ENCODE measurements around the gene OGT. TPM values are rescaled to one million over a fixed set of nuclear protein-coding genes. Genes with fewer than 3 reads are reported as not detected.
"Not testable (repeated sequence)": the region's sequence is repeated elsewhere in the genome, so short reads cannot be mapped to it uniquely, and the experiment has no call there.

OGT gene
- 60.6 TPM for polyA plus RNA-seq (2012; ENCODE audit: insufficient read depth, insufficient read length)

- DNase-seq (ENCODE audit: low read depth, low spot score): peak; percentile 98
- peak within 1 kb of the TSS; percentile 95 for H3K4me3 ChIP-seq (ENCODE audit: low read length)
Observed at GRCh38 chrX:71532753-71533425, at the start of gene OGT. TSS of gene OGT (plus strand) at chrX:71533104. CDS start at chrX:71533300, 196 bp downstream.

GRCh38 chrX:71487814-71488213 lies 45.1 kb upstream of the OGT start:
- no peak overlapping the region for H3K4me3 ChIP-seq (ENCODE audit: low read length)
- no peak for DNase-seq (ENCODE audit: low read depth, low spot score)

GRCh38 chrX:71489540-71489939 lies 43.4 kb upstream of the OGT start:
- no peak for DNase-seq (ENCODE audit: low read depth, low spot score)
- no peak overlapping the region for H3K4me3 ChIP-seq (ENCODE audit: low read length)

DNA sequence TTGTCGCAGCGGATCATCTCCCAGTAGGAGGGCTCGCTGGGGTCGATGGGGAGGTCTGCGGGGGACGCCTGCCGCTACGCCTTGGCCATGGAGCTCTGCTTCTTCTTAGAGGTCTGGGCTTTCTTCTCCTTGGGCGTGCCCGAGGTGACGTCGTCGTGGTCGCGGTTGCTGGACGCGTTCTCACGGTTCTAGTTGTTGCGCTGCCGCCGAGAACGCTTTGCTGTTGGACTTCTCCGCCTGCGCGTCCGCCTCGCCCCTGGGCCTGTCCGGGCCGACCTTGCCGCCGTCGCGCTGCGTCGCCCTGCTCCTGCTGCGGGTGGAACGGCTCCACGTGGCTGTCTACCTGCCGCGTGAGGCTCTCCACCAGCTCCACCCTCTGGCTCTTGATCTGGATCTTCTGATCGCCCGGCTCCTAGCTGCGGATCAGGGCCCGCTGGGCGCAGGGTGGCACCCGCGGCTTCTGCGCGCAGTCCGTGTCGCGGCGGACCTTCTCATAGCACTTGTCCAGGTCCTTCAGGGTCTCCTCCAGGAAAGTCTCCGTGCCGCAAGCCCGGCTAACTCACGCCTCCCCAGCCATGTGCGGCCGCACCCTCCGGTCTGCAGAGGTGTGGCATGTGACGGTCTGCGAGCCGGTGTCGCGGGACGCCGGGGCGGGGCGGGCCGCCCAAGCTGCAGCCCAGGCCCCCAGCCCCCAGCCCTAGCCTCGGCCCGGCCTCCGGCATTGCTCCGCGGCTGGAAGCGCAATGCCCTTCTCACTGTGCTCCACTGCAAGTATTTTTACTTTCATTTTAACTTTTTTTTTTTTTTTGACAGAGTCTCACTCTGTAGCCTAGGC lies 40.5 kb upstream of the OGT start:
- no peak for DNase-seq (ENCODE audit: low read depth, low spot score)
- H3K4me3 ChIP-seq (ENCODE audit: low read length): no peak overlapping the region

- no peak overlapping the region for H3K4me3 ChIP-seq (ENCODE audit: low read length)
- no peak for DNase-seq (ENCODE audit: low read depth, low spot score)
Observed at GRCh38 chrX:71493111-71493613, 39.7 kb upstream of the OGT start.

- not testable (repeated sequence) for DNase-seq (ENCODE audit: low read depth, low spot score)
Observed at GRCh38 chrX:71495979-71496378, 36.9 kb upstream of the OGT start.

DNA sequence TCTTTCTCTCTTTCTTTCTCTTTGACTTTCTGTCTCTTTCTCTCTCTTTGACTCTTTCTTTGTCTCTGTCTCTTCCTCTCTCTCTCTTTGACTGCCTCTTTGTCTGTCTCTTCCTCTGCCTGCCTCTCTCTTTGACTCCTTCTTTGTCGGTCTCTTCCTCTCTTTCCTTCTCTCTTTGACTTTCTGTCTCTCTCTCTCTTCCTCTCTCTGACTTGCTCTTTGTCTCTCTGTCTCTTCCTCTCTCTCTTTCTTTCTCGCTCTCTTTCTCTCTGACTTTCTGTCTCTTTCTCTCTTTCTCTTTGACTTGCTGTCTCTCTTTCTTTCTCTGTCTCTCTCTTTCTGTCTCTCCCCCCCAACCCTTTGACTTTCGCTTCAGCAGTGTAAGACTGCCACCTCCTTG lies 36.4 kb upstream of the OGT start:
- DNase-seq (ENCODE audit: low read depth, low spot score): no peak
- no peak overlapping the region for H3K4me3 ChIP-seq (ENCODE audit: low read length)

More at GRCh38 chrX:71495979-71496378, 36.9 kb upstream of the OGT start:
- H3K4me3 ChIP-seq (ENCODE audit: low read length): not testable (repeated sequence)

- DNase-seq (ENCODE audit: low read depth, low spot score); H3K4me3 ChIP-seq (ENCODE audit: low read length): not testable (repeated sequence)
Observed at GRCh38 chrX:71502080-71502479, 30.8 kb upstream of the OGT start.

DNA sequence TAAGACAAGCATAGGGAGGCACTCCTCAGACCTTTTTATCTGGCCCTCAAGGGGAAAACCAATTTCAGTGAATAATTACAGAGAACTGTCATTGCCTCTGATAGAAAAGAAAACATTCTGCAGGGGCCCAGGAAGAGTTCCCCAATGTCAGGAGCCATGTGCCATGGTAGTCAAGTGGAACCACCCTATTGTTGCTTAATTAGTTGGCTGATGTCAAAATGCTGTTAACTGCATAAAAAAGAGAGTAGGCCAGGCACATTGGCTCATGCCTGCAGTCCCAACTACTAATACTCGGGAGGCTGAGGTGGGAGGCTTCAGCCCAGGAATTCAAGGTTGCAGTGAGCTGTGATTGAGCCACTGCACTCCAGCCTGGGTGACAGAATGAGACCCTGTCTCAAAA lies 28.6 kb upstream of the OGT start:
- no peak overlapping the region for H3K4me3 ChIP-seq (ENCODE audit: low read length)
- DNase-seq (ENCODE audit: low read depth, low spot score): no peak

GRCh38 chrX:71509289-71509688 lies 23.6 kb upstream of the OGT start:
- no peak overlapping the region for H3K4me3 ChIP-seq (ENCODE audit: low read length)
- DNase-seq (ENCODE audit: low read depth, low spot score): no peak

DNA sequence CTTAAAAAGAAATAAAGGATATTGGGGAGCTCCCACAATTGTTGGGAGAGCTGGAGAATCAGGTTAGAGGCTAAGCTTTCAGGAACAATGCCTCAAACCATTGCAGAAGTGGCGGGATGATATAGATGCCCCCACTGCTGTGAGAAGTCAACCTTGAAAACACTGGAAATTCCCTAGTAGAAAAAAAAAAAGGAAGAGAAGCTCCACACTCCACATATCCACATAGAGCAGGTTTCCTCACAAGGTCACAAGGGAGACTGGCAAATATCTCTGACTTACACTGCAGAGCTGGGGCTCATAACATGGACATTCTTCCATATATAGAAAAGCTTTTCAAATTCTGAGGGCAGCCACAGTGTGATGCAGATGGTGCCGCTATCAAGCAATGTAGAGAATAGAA lies 22.7 kb upstream of the OGT start:
- no peak overlapping the region for H3K4me3 ChIP-seq (ENCODE audit: low read length)
- no peak for DNase-seq (ENCODE audit: low read depth, low spot score)

- not testable (repeated sequence) for DNase-seq (ENCODE audit: low read depth, low spot score); H3K4me3 ChIP-seq (ENCODE audit: low read length)
Observed at GRCh38 chrX:71513731-71514130, 19.2 kb upstream of the OGT start.

- DNase-seq (ENCODE audit: low read depth, low spot score): peak; percentile 6
- H3K4me3 ChIP-seq (ENCODE audit: low read length): no peak overlapping the region
Observed at GRCh38 chrX:71514367-71515037, 18.4 kb upstream of the OGT start.

DNA sequence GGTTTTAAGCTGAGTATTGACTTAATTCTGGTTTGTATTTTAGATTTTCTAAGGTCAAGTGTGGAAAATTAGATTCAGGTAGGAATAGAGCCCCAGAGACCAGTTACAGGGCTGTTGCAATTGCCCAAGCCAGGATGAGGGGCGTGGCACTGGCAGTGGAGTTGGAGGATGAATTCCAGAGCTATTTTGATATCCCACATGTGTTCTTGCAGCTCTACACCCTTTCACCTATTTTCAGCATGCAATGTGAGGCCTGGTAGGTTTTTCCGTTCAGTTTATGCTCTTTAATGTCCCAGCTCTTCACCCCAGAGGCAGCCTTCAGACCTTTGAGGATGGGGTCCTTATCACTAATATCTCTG lies 17.9 kb upstream of the OGT start:
- no peak for DNase-seq (ENCODE audit: low read depth, low spot score)
- H3K4me3 ChIP-seq (ENCODE audit: low read length): no peak overlapping the region

- no peak for DNase-seq (ENCODE audit: low read depth, low spot score)
- no peak overlapping the region for H3K4me3 ChIP-seq (ENCODE audit: low read length)
Observed at GRCh38 chrX:71525316-71525715, 7.6 kb upstream of the OGT start.

DNA sequence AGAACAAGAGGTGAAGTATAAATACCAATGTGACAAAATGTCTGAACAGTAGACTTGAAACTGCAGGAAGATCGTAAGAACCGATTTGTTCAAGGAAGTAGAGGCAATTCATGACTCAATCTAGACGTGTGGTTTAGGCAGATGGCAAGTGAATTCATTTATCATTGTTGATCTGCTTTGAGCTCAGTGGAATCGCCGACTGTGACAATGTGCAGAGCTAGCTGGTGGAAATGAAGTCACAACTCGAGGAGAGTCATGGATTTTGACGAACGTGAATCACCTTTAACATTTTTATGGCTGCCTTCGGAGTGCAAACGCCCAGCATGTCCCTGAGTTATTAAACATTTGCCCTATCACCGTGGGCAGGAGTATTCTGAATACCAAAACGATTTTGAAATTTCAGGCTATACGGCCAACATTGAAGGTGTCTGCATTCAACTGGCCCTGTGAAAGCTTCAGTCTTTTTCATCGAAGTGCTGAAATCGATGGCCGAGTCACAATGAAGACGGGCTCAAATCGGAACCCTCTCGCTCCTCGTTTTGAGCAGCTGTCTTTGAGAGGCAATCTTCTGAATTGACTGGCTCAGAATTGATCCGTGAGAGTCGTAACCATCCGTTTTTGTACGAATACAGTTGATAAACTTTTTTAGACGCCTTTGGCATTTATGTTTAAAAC lies 689 bp upstream of the OGT start:
- H3K4me3 ChIP-seq (ENCODE audit: low read length): peak overlapping the region; percentile 95
- peak; percentile 79 for DNase-seq (ENCODE audit: low read depth, low spot score)

GRCh38 chrX:71533516-71533850 lies 579 bp downstream of the OGT start:
- peak overlapping the region; percentile 95 for H3K4me3 ChIP-seq (ENCODE audit: low read length)
- DNase-seq (ENCODE audit: low read depth, low spot score): no peak

DNA sequence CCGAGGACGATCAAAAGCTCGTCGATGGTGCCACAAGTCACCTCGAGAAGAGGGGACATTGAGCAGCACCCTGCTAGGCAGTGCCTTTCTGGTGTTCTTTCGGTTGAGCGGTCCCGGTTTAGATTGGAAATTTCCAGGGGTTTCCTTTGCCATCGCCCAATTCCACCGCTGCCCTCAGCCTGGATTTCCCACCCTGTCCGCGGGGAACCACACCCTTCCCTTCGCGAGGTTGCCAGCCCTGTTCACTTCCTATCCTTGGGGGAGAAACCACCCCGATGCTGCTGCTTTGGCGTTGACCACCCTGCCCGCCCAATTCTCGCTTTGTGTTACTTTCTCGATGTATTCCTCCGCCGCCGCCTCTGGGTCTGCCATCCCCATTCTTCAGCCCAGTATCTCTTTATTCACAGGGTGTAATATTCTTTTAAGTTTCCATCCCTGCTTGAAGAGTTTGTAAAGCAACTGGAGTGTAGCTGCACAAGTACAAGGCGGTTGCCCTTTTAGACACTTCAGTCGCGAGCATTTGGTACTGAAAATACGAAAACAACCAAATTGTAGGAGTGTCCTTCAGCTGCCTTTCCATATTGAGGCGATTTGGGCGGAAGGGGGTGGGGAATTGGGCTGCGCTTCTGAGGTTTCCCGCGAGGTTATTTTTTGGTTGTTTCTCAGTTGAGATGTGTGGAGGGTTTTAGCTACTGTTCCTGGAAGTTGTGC lies 1.1 kb downstream of the OGT start:
- peak overlapping the region; percentile 95 for H3K4me3 ChIP-seq (ENCODE audit: low read length)
- peak; percentile 44 for DNase-seq (ENCODE audit: low read depth, low spot score)

Measured in Jurkat, Clone E6-1 (cell line).